GM12874 (cell line): ENCODE measurements around the gene PLAGL2.

Source experiments
- TF ChIP-seq, protein P1 (sequence below): IDR thresholded peaks from 2 replicates; pipeline ENCODE4 v1.5.1; 2011; ENCODE audit warnings: low read depth, mild to moderate bottlenecking, control low read depth, low read length, moderate library complexity; ENCODE audit not compliant: insufficient read depth

Gene PLAGL2

DNA sequence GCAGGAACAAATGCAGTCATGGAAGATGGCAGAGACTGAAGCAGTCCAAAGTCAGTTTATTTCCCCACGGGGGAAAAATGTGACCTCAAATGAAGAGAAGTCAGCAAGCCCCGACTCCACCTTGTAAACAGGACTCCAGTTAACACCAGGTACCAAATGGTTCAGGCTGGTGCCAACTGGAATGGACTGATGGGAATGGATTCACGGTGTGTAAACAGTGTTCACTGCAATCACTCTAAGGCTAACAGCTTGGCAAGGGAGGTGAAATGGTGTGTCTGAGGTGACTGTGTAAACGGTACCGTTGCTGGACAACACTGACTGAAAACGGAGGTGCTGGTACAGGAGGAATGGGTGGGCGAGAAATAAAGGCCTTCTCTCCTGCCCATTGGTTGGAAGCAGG is 12.0 kb downstream of the PLAGL2 start:
- TF ChIP-seq, protein P1, sequence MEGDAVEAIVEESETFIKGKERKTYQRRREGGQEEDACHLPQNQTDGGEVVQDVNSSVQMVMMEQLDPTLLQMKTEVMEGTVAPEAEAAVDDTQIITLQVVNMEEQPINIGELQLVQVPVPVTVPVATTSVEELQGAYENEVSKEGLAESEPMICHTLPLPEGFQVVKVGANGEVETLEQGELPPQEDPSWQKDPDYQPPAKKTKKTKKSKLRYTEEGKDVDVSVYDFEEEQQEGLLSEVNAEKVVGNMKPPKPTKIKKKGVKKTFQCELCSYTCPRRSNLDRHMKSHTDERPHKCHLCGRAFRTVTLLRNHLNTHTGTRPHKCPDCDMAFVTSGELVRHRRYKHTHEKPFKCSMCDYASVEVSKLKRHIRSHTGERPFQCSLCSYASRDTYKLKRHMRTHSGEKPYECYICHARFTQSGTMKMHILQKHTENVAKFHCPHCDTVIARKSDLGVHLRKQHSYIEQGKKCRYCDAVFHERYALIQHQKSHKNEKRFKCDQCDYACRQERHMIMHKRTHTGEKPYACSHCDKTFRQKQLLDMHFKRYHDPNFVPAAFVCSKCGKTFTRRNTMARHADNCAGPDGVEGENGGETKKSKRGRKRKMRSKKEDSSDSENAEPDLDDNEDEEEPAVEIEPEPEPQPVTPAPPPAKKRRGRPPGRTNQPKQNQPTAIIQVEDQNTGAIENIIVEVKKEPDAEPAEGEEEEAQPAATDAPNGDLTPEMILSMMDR = no peak

DNA sequence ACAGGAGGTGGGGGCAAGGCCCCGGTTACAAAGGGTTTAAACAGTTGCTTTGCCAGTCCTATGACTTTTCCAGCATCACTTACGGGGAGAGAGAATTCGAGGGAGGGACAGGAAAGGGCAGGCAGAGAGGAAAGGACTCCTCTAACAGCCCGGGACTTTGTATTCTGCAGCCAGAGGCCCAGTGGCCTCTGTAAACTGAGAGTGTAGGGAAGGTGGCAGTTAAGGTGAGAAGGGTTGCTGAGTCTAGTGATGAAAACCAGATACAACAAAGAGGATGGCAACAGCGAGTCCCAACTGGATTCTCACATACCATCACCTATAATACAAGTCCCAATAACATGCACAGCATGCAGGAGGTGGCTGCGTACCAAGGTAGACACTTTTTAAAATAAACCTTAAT is 13.5 kb downstream of the PLAGL2 start:
- TF ChIP-seq, protein P1 = no peak

DNA sequence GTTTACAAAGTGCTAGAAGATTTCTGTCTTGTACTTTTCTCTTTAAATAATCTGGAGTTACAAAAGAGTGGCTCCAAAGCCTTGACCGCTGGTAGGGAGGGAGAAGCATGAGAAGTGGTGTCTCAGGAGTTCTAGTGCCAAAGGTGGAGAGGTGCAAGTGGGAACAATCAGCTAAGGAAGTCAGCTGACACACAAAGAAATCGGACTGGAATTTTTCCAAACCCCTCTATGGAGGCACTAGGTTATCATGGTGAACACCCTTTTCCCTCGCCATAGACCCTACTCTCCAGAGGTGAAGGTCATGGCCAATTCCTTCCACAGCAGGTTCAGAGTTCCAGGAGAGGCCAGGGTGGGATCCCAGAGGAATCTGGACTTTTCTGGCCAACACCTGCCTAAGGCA is 14.8 kb downstream of the PLAGL2 start:
- TF ChIP-seq, protein P1 = no peak

DNA sequence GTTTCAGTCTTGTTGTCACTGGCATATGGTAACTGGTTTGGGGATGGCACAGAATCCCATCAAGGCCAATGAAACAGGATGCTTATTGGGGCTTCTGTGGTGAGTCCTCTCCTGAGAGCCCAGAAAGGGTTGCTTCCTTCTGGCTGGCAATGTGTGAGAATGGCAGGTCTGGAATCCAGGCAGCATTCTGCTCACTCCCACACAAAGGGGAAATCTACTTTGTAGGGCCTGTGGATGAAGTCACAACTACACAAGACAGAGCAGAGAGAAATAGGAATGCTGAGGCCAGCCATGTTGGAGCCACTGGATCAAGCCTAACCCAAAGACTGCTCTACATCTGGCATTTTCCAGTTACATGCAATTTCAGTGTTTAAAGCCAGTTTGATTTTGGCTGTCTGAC is 15.7 kb downstream of the PLAGL2 start:
- TF ChIP-seq, protein P1 = no peak

DNA sequence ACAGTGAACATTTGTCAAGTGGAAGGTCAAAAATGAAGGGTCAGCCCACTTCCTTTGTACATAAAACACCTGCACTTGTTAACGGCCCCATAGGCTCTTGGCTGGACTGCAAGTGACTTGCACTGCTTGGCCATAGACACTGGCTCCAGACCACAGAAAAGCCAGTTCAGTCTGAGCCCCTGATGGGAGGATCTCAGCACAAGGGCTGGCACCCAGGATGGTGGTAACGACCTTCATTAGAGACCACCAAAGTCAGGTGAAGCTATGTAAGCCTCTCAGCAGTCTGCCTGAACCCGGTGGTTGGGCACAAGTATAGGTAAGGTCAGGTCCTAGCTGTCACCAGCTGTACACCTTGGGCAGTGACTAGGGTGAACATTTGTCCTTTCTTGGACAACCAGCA is 16.1 kb downstream of the PLAGL2 start:
- TF ChIP-seq, protein P1 = no peak

DNA sequence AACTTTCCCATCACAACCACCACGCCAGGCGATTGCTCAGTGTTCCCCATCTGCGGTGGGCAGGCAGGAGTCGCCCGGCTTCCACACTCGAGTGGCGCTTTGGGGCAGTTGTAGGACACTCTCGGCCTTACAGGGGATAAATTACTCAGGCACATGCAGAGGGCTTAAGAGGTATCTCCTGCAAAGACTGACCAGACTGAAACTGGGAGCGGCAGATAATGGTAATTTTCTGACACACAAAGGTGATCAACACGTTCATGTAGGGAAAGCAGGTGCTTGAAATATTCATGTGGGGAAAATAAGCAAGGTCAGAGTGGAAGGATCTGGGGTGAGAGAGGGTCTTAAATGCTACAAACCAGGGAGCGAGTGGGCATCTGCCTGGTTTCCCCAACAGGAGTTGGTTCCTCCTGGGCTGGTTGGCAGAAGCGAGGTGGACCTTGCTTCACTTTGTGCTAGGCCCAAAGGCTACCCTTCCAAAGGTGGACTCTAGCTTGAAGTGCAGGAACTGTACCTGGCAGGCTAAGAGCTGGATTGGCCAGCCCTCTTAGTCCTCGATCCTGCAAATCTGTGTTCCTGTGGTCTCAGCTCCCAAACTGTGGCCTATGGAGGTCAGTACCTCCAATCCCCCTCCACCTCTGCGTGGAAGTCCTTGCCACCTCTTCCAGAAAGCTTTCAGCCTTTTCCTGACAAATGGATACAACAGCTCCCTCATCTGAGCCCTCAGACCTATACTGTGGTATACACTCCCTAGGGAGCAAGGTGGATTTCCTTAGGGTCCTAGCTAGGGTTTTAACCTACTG is 16.7 kb downstream of the PLAGL2 start:
- TF ChIP-seq, protein P1 = no peak

DNA sequence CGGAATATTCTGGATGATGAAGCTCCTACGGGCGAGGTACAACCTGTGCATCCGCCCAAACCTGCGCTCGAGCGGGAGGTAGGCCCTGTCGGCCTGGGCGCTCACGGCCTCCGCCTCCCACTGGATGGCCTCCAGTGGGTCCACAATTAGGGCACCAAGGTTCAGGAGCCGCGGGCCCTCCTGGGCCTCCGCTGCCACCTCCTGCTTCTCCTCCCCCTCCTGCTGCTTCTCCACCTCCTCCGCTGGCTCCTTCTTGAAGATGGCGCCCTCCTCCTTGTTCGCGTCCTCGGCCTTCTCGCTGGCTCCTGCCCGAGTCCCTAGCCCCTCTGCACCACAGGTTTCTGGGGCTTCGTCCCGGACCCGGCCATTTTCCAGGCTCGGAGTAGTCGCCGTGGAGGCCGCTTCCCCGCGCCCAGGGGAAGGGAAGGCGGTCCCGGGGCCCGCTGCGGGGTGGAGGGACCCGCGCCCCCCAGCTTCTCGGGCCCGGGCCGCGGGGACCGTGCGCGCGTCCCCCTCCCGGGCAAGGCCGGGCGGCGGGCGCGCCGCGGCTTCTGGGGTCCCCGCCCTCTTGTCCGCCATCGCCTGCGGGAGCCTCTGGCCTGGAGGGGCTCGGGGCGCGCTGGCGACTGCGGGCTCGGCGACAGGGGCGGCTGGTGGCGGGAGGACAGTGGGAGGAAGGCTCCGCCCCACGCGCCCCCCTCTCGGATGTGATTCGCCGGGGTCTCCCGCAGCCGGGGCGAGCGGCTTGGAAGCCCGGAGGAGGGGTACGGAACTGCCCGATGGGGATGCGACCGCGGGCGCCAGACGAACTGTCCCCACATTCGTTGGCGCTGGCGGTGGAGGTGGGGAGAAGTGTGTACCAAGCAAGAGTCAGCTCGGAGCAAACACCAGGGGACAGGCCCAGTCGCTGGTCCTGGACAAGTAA is 17.6 kb downstream of the PLAGL2 start:
- TF ChIP-seq, protein P1 = no peak
